Amniotic stem cell (primary cell): Measurements from ENCODE around the gene GLA.

Experiments
- DNase-seq: peaks from one replicate; lab custom pipeline; 2025; lab: John Stamatoyannopoulos, UW

Gene GLA

DNA sequence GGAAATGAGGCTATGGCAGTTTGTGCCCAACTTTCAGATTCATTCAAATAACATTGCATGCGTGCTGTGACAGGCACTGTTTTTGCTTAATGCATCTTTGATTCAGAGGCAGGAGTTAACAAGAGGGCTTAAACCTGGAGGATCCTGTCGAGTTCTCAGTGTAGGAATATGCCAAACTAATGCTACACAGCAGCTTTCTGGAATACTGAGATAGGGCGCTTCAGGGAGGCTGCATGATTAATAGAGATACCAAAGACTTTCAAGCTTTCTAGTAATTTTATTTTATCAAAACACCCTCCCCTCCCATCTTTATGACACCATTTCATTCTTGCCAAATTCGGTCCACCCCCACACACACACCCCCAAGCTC lies 58.5 kb downstream of the GLA start:
- no peak for DNase-seq

DNA sequence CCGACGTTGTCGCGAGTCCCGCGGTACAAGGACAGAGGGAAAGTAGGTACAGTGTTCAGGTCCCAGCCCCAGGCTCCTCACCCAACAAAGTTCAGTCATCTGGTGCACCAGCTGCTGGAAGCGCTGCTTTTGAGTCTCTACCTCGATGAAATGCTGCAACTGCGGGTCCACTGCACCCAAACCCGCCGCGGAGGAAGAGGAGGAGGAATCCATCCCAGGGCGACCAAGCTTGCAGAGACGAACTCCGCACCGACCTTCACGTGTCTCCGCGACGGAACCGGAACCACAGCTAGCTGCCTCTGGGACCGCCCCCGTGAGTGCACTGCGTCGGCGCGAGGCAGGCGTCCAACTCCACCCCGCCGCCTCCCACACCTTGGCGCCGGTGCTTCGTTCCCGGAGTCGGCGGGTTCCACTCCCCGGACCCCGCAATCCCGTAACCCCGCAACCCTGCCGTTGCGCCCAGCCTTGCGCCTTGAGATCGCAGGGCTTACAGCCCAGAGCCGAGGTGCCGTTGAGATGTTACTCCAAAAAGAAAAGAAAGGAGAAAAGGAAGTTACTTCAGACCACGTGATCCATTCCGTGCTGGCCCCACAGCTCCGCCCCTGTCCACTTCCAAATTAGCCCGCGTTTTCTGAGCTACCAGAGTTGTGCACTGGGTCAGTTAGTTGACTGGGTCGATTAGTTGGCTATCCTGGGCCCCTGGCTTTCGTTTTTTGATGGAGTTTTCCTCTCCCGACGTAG lies 59.1 kb downstream of the GLA start, which contains the start of gene TIMM8A:
Gene TIMM8A (minus strand): TSS at position 291 of the 741 bp plus-strand sequence. CDS start 78 bp downstream, at position 213.
- peak; percentile 29 for DNase-seq

DNA sequence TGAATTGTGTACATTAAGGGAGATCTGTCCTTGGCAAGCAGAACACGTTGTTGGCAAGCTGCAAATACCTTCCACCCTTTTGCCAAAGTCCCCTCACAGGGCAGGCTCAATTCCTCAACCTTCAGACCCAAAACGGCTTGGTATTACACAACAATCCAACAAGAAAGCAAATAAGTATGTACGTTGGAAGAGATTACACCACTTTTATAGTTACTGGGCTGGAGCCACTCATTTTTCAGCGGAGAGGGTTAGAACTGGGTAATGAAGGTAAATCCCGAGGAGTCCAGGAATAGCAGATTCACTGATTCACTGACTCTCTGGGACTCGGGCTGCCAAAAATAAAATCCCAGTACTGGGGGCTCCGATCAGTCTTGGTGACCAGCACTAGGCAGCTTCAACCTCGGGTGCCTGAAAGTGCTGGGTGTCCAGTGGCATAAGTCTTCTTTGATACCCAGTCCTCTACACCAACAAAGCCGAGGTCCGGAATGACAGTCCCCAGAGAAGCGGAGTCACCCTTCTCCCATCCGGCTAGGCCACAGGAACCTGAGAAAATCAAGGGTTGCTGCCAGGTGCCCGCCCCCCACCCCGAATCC lies 59.8 kb downstream of the GLA start:
- no peak for DNase-seq
